Keratinocyte (primary cell): ENCODE measurements around the gene MAP3K3. TPM values are rescaled to one million over a fixed set of nuclear protein-coding genes. Genes with fewer than 3 reads are reported as not detected.

Source experiments
- DNase-seq: peaks from one replicate; pipeline ENCODE4 v3.0.0-alpha.2; 2011; ENCODE audit warnings: low read depth, missing footprints, low spot score
- FAIRE-seq: peaks from 2 replicates; lab custom pipeline; 2011; peaks lifted over from hg19 to GRCh38; lab: Jason Lieb, UNC
- H2AFZ ChIP-seq: 2 replicates; pipeline ENCODE4 v1.6.0; 2012; ENCODE audit warnings: low read length, control low read depth, inconsistent platforms; ENCODE audit not compliant: control insufficient read depth
- H3K27ac ChIP-seq: 2 replicates; pipeline ENCODE4 v1.5.1; 2011; ENCODE audit warnings: low read length; ENCODE audit not compliant: control insufficient read depth, insufficient read depth
- H3K27me3 ChIP-seq: 3 replicates; pipeline ENCODE4 v1.6.0; 2011; ENCODE audit warnings: low read length; ENCODE audit not compliant: control insufficient read depth, insufficient read depth; ENCODE audit errors: extremely low read depth
- H3K36me3 ChIP-seq, 2 experiments: 2 replicates in 1 of 2; 3 replicates in 1 of 2; pipeline ENCODE4 v1.5.1; 2011; ENCODE audit warnings: low read length in 2 of 2, mild to moderate bottlenecking in 1 of 2; ENCODE audit not compliant: control insufficient read depth in 2 of 2, insufficient read depth in 2 of 2; ENCODE audit errors: extremely low read depth in 1 of 2
- H3K4me1 ChIP-seq: 3 replicates; pipeline ENCODE4 v1.5.1; 2011; ENCODE audit warnings: low read length; ENCODE audit not compliant: control insufficient read depth, insufficient read depth; ENCODE audit errors: extremely low read depth
- H3K4me2 ChIP-seq: 3 replicates; pipeline ENCODE4 v1.6.0; 2011; ENCODE audit warnings: low read depth, low read length; ENCODE audit not compliant: control insufficient read depth, insufficient read depth; ENCODE audit errors: extremely low read depth
- H3K4me3 ChIP-seq, 3 experiments: fragments of 200-600 bp in 1 of 3; sonication (generic) in 1 of 3; 2 replicates in 2 of 3; 3 replicates in 1 of 3; pipeline ENCODE4 v1.5.1; 2011 to 2016; ENCODE audit warnings: low read length in 3 of 3, mild to moderate bottlenecking in 3 of 3, control low read depth in 2 of 3, inconsistent platforms in 1 of 3, low read depth in 1 of 3, mixed read lengths in 1 of 3, mixed run types in 1 of 3, moderate library complexity in 1 of 3; ENCODE audit not compliant: control insufficient read depth in 2 of 3, insufficient read depth in 2 of 3; ENCODE audit errors: extremely low read depth in 1 of 3
- H3K79me2 ChIP-seq: 2 replicates; pipeline ENCODE4 v1.6.0; 2012; ENCODE audit warnings: low read length; ENCODE audit not compliant: control insufficient read depth, insufficient read depth
- H3K9ac ChIP-seq: 3 replicates; pipeline ENCODE4 v1.6.0; 2011; ENCODE audit warnings: low read length; ENCODE audit not compliant: control insufficient read depth, insufficient read depth; ENCODE audit errors: extremely low read depth
- H3K9me1 ChIP-seq: 3 replicates; pipeline ENCODE4 v1.6.0; 2011; ENCODE audit warnings: low read length; ENCODE audit not compliant: control insufficient read depth, insufficient read depth; ENCODE audit errors: extremely low read depth
- H3K9me3 ChIP-seq: 2 replicates; pipeline ENCODE4 v1.5.1; 2012; ENCODE audit warnings: low read depth, low read length; ENCODE audit not compliant: control insufficient read depth
- H4K20me1 ChIP-seq: 3 replicates; pipeline ENCODE4 v1.6.0; 2011; ENCODE audit warnings: low read length; ENCODE audit not compliant: control insufficient read depth, insufficient read depth; ENCODE audit errors: extremely low read depth
- CTCF ChIP-seq, 3 experiments: IDR thresholded peaks in 1 of 3; conservative IDR thresholded peaks in 1 of 3; optimal IDR thresholded peaks in 1 of 3; 2 replicates in 2 of 3; 3 replicates in 1 of 3; pipeline versions ENCODE3 to v1.5.1; 2011; ENCODE audit warnings: low read length in 3 of 3, mild to moderate bottlenecking in 3 of 3, moderate library complexity in 2 of 3, control low read depth in 1 of 3, inconsistent platforms in 1 of 3; ENCODE audit not compliant: insufficient read depth in 2 of 3; ENCODE audit errors: extremely low read depth in 1 of 3
- EZH2 ChIP-seq: IDR thresholded peaks from one replicate; pipeline ENCODE4 v1.6.1; 2012; ENCODE audit warnings: inconsistent platforms, mild to moderate bottlenecking, low read length, moderate library complexity
- dilution Hi-C: fragments of 300-500 bp; cut with MboI; formaldehyde crosslinking; loops from one replicate; pipeline ENCODE4 v1.7.0; 2020; ENCODE audit warnings: low sequenced_read_pairs; ENCODE audit not compliant: extremely low pct_ligation_motif_present
- polyA plus RNA-seq, 5 experiments: library from polyadenylated mRNA; depleted of rRNA in 3 of 5; stranded (reverse) in 3 of 5; stranded (forward) in 1 of 5; unstranded in 1 of 5; fragments of >200 nt; gene quantifications; 1 replicate in 1 of 5; 2 replicates in 3 of 5; 3 replicates in 1 of 5; pipeline versions ENCODE4 v1.2.1 to v1.2.3, GENCODE V29; 2011 to 2012; ENCODE audit warnings: missing spikeins in 2 of 5, low read depth in 1 of 5, low replicate concordance in 1 of 5

Gene MAP3K3
- polyA plus RNA-seq, 1 donor (not counting 4 experiments of a cell fraction or from before 2014, with no cell fraction given), result 9.8 TPM

- TF ChIP-seq CTCF (optimal IDR thresholded peaks at IDR 0.05 in 1 of 3, IDR thresholded peaks at IDR 0.05 in 1 of 3, conservative IDR thresholded peaks at IDR 0.05 in 1 of 3; ENCODE audit: extremely low read depth in 1 of 3, insufficient read depth in 2 of 3, low read length in 3 of 3) (no peak), EZH2 (no peak)
- Histone ChIP-seq H3K79me2 (no peaks in the 10 kb centered on the region), H4K20me1 (no peaks in the 10 kb centered on the region), H3K9ac (no peak overlapping the region), H3K9me1 (no peaks in the 10 kb centered on the region), H3K36me3 (peaks cover 0 to 15% of the 10 kb centered on the region in 2 experiments), H3K27me3 (no peaks in the 10 kb centered on the region), H3K4me1 (no peaks in the 10 kb centered on the region), H3K4me2 (no peak overlapping the region), H3K27ac (no peak overlapping the region), H3K4me3 (no peak overlapping the region), H2AFZ (no peak overlapping the region), H3K9me3 (no peaks in the 10 kb centered on the region)
- no peak for DNase-seq
- dilution Hi-C loops, result no loop called here
- FAIRE-seq, result no peak
These were observed 80.8 kb downstream of the MAP3K3 start for GRCh38 chr17:63703029-63703428.

- peaks cover 0 to 16% of the 10 kb centered on the region in 2 experiments for H3K36me3 ChIP-seq
- no peaks in the 10 kb centered on the region for H4K20me1 ChIP-seq
- H2AFZ ChIP-seq, result no peak overlapping the region
- no peak overlapping the region for H3K4me2 ChIP-seq
- TF ChIP-seq EZH2, result no peak
- TF ChIP-seq CTCF (optimal IDR thresholded peaks at IDR 0.05 in 1 of 3, IDR thresholded peaks at IDR 0.05 in 1 of 3, conservative IDR thresholded peaks at IDR 0.05 in 1 of 3; ENCODE audit: extremely low read depth in 1 of 3, insufficient read depth in 2 of 3, low read length in 3 of 3), result no peak
- H3K9me1 ChIP-seq, result no peaks in the 10 kb centered on the region
- no peaks in the 10 kb centered on the region for H3K27me3 ChIP-seq
- no peaks in the 10 kb centered on the region for H3K79me2 ChIP-seq
- no peaks in the 10 kb centered on the region for H3K9me3 ChIP-seq
- dilution Hi-C loops, result no loop called here
- H3K9ac ChIP-seq, result no peak overlapping the region
- DNase-seq, result no peak
- no peak overlapping the region for H3K27ac ChIP-seq
- H3K4me3 ChIP-seq, result no peak overlapping the region
- no peaks in the 10 kb centered on the region for H3K4me1 ChIP-seq
- no peak for FAIRE-seq
These were observed 81.5 kb downstream of the MAP3K3 start for GRCh38 chr17:63703556-63704258.
